ENCODE measurements around the gene FBLN2.

DNA sequence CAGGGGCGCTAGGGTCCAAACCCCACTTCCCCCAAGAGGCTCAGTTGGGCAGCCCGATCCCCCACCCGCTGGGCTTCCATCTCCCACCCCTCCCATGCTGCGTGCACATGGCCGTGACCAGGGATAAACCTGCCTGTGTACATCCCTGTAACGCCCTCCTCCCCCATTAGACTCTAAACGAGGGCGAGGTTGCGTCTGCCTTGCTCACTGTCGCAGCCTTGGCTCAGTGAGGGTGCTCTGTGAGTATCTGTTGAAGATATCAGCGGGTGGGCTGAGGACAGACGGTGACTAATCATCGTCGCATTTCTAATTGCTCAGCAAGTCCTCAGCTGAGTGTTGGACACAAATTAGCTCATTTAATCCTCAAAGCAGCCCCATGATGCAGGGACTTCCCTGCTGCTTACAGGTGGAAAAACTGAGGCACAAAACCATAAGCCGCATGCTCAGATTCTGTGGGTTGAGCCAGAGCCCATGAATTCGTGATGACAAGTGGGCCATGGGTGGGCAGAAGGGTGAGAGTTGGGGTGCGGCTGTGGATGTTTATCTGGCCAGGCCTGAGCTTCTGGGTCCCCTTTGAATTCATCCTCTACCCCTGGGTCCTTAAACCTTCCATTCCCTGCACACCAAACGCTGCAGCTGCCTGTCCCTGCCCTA is 26.0 kb downstream of the FBLN2 start:
- TF ChIP-seq TCF12 (IDR thresholded peaks at IDR 0.05; ENCODE audit: low read depth), result no peak
- no peak for TF ChIP-seq EP300 (IDR thresholded peaks at IDR 0.05; ENCODE audit: borderline replicate concordance)
